Measurements from ENCODE around the gene ADCY10.

DNA sequence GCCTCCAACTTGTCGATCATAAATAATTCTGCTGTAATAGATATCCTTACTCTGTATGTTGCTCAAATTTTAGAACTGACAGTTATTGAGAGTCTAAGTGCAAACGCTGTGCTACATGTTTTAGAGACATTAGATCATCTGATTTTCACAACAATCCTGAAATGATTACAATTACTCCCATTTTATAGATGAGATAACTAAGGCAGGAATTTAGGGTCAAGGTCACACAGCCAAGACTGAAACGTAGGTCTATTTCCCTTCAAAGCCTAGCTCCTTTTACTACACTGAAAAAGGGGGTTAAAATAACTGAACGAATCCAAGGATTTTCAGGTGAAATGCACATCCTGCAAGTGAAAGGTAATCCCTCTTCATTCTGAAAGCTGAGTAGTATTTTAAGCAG is 19.9 kb upstream of the ADCY10 start:
- TF ChIP-seq, protein P1, sequence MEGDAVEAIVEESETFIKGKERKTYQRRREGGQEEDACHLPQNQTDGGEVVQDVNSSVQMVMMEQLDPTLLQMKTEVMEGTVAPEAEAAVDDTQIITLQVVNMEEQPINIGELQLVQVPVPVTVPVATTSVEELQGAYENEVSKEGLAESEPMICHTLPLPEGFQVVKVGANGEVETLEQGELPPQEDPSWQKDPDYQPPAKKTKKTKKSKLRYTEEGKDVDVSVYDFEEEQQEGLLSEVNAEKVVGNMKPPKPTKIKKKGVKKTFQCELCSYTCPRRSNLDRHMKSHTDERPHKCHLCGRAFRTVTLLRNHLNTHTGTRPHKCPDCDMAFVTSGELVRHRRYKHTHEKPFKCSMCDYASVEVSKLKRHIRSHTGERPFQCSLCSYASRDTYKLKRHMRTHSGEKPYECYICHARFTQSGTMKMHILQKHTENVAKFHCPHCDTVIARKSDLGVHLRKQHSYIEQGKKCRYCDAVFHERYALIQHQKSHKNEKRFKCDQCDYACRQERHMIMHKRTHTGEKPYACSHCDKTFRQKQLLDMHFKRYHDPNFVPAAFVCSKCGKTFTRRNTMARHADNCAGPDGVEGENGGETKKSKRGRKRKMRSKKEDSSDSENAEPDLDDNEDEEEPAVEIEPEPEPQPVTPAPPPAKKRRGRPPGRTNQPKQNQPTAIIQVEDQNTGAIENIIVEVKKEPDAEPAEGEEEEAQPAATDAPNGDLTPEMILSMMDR (IDR thresholded peaks at IDR 0.05; ENCODE audit: insufficient read depth, low read depth, low read length): no peak
- TF ChIP-seq EZH2 (IDR thresholded peaks at IDR 0.05; ENCODE audit: insufficient read depth, low read length): no peak
